Gastrocnemius medialis (tissue), 4 donors: Measurements from ENCODE around the gene HNRNPA2B1.
"Not testable (repeated sequence)": the region's sequence is repeated elsewhere in the genome, so short reads cannot be mapped to it uniquely, and the experiment has no call there.

Experiments used
- CTCF ChIP-seq, 5 experiments: fragments of 450-650 bp in 3 of 5; fragments of 200-600 bp in 2 of 5; sonication (generic) in 2 of 5; IDR thresholded peaks in 4 of 5; conservative IDR thresholded peaks in 1 of 5; 1 replicate in 4 of 5; 2 replicates in 1 of 5; pipeline ENCODE4 v1.5.1; 2016 to 2019; ENCODE audit warnings: antibody characterized with exemption in 5 of 5, mild to moderate bottlenecking in 3 of 5, moderate library complexity in 3 of 5
- POLR2A ChIP-seq, 2 donors: fragments of 450-650 bp; IDR thresholded peaks; one replicate each; pipeline ENCODE4 v1.6.1; 2017; ENCODE audit warnings: antibody characterized with exemption in 2 of 2, mild to moderate bottlenecking in 2 of 2, moderate library complexity in 2 of 2

GRCh38 chr7:26176696-26177095, 23.9 kb downstream of the HNRNPA2B1 start:
- TF ChIP-seq CTCF (IDR thresholded peaks at IDR 0.05 in 4 of 5, conservative IDR thresholded peaks at IDR 0.05 in 1 of 5); POLR2A (IDR thresholded peaks at IDR 0.05): not testable (repeated sequence)
